Panc1 (cell line): ENCODE results near the gene GJB6.

Experiments used
- POLR2AphosphoS5 ChIP-seq: IDR thresholded peaks from 2 replicates; pipeline ENCODE4 v1.6.1; 2012; ENCODE audit warnings: mild to moderate bottlenecking, low read depth, low read length, moderate library complexity
- REST ChIP-seq, 2 experiments: IDR thresholded peaks; 2 replicates each; pipeline ENCODE4 v1.6.1; 2011 to 2012; ENCODE audit warnings: low read depth in 2 of 2, control low read depth in 1 of 2, low read length in 1 of 2, mild to moderate bottlenecking in 1 of 2, moderate library complexity in 1 of 2; ENCODE audit not compliant: insufficient read depth in 1 of 2
- SIN3A ChIP-seq: IDR thresholded peaks from 2 replicates; pipeline ENCODE4 v1.6.1; 2012; ENCODE audit warnings: low read depth, mild to moderate bottlenecking, low read length, moderate library complexity, borderline replicate concordance; ENCODE audit not compliant: insufficient read depth
- TCF7L2 ChIP-seq: IDR thresholded peaks from 2 replicates; pipeline ENCODE4 v1.6.1; 2011; ENCODE audit warnings: mild to moderate bottlenecking, low read depth, low read length, inconsistent platforms
- TF ChIP-seq, protein P1 (sequence below): fragments of 450-650 bp; IDR thresholded peaks from 2 replicates; pipeline ENCODE4 v1.5.1; 2017; ENCODE audit warnings: mild to moderate bottlenecking

- TF ChIP-seq, protein P1, sequence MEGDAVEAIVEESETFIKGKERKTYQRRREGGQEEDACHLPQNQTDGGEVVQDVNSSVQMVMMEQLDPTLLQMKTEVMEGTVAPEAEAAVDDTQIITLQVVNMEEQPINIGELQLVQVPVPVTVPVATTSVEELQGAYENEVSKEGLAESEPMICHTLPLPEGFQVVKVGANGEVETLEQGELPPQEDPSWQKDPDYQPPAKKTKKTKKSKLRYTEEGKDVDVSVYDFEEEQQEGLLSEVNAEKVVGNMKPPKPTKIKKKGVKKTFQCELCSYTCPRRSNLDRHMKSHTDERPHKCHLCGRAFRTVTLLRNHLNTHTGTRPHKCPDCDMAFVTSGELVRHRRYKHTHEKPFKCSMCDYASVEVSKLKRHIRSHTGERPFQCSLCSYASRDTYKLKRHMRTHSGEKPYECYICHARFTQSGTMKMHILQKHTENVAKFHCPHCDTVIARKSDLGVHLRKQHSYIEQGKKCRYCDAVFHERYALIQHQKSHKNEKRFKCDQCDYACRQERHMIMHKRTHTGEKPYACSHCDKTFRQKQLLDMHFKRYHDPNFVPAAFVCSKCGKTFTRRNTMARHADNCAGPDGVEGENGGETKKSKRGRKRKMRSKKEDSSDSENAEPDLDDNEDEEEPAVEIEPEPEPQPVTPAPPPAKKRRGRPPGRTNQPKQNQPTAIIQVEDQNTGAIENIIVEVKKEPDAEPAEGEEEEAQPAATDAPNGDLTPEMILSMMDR, result no peak
- TF ChIP-seq POLR2AphosphoS5 (no peak), REST (IDR thresholded peaks at IDR 0.05; ENCODE audit: insufficient read depth in 1 of 2, low read depth in 2 of 2, low read length in 1 of 2) (no peak), SIN3A (no peak), TCF7L2 (no peak)
These were observed 38.8 kb downstream of the GJB6 start for GRCh38 chr13:20193162-20193906.
